K562 (cell line): ENCODE measurements around the gene ARL3. TPM values are rescaled to one million over a fixed set of nuclear protein-coding genes. Genes with fewer than 3 reads are reported as not detected.

Experiments used
- BCLAF1 ChIP-seq, 2 experiments: fragments of 450-650 bp in 1 of 2; IDR thresholded peaks; 2 replicates each; pipeline ENCODE4 v1.6.1; 2011 to 2017; ENCODE audit warnings: low read depth in 2 of 2, antibody characterized with exemption in 1 of 2, borderline replicate concordance in 1 of 2, low read length in 1 of 2, mild to moderate bottlenecking in 1 of 2, mixed read lengths in 1 of 2; ENCODE audit not compliant: control insufficient read depth in 1 of 2
- POLR2AphosphoS5 ChIP-seq: IDR thresholded peaks from 2 replicates; pipeline ENCODE4 v1.6.1; 2011; ENCODE audit warnings: mild to moderate bottlenecking, low read depth, low read length, moderate library complexity; ENCODE audit not compliant: control insufficient read depth, insufficient read depth
- POLR2G ChIP-seq: fragments of 200-400 bp; formaldehyde crosslinking; IDR thresholded peaks from 2 replicates; pipeline ENCODE4 v1.6.1; 2017; ENCODE audit warnings: low read depth, mild to moderate bottlenecking, antibody characterized with exemption, low read length, moderate library complexity
- REST ChIP-seq, 2 experiments: fragments of 450-650 bp; formaldehyde crosslinking in 1 of 2; IDR thresholded peaks; 2 replicates each; pipeline versions ENCODE4 v1.4.0 to v1.6.1; 2014 to 2020; ENCODE audit warnings: mild to moderate bottlenecking in 2 of 2, borderline replicate concordance in 1 of 2, low read depth in 1 of 2
- SIN3A ChIP-seq, 2 experiments: fragments of 150-350 bp in 1 of 2; IDR thresholded peaks; 2 replicates each; pipeline ENCODE4 v1.6.1; 2011 to 2016; ENCODE audit warnings: borderline replicate concordance in 2 of 2, low read depth in 2 of 2, low read length in 2 of 2, mild to moderate bottlenecking in 2 of 2, moderate library complexity in 2 of 2; ENCODE audit not compliant: control insufficient read depth in 1 of 2
- YY1 ChIP-seq, 3 experiments: IDR thresholded peaks; 2 replicates each; pipeline ENCODE4 v1.6.1; 2011; ENCODE audit warnings: low read length in 2 of 3, mild to moderate bottlenecking in 2 of 3, moderate library complexity in 2 of 3, borderline replicate concordance in 1 of 3, control low read depth in 1 of 3, low read depth in 1 of 3; ENCODE audit not compliant: insufficient read depth in 3 of 3, insufficient replicate concordance in 2 of 3, control insufficient read depth in 1 of 3, insufficient read length in 1 of 3; ENCODE audit errors: extremely low read depth in 1 of 3
- ZBTB7A ChIP-seq: IDR thresholded peaks from 2 replicates; pipeline ENCODE4 v1.6.1; 2011; ENCODE audit warnings: low read depth, mild to moderate bottlenecking, low read length, moderate library complexity, borderline replicate concordance; ENCODE audit not compliant: control insufficient read depth
- ZNF280B ChIP-seq: fragments of 250-450 bp; sonication (Bioruptor Pico); IDR thresholded peaks from 2 replicates; pipeline ENCODE4 v1.5.1; 2021; ENCODE audit warnings: mild to moderate bottlenecking
- polyA plus RNA-seq, 8 experiments: library from polyadenylated mRNA; depleted of rRNA in 4 of 8; stranded (reverse) in 5 of 8; unstranded in 3 of 8; fragments of >200 nt; fragmentation: Nextera tagmentation in 2 of 8; fragmentation: Illumina TruSeq in 1 of 8; extraction: Ambion mirVana in 2 of 8; extraction: Trizol in 1 of 8; gene quantifications; 2 replicates each; pipeline versions ENCODE4 v1.2.1 to v1.2.3, GENCODE V29; 2011 to 2014; ENCODE audit warnings: inconsistent platforms in 1 of 8, missing spikeins in 1 of 8
- total RNA-seq, 7 experiments: library from RNA; depleted of rRNA in 6 of 7; stranded (reverse); fragments of >200 nt in 6 of 7; fragmentation: Illumina TruSeq in 2 of 7; extraction: Trizol in 2 of 7; gene quantifications; 2 replicates each; pipeline versions ENCODE4 v1.2.1 to v1.2.3, GENCODE V29; 2011 to 2021; ENCODE audit warnings: low replicate concordance in 1 of 7

Gene ARL3
- total and polyA plus RNA-seq, 9 of the 15 experiments (the other 6 are each of a cell fraction or from before 2014, with no cell fraction given) = 2.9 to 8.9 (median 4.8) TPM

GRCh38 chr10:102645741-102646609 is 68.2 kb downstream of the ARL3 start (continued):
- TF ChIP-seq REST (IDR thresholded peaks at IDR 0.05; ENCODE audit: borderline replicate concordance) (peak; percentile 97), REST (CRISPR knock-in tag; IDR thresholded peaks at IDR 0.05; ENCODE audit: low read depth) (no peak), ZNF280B (no peak), POLR2AphosphoS5 (peak; percentile 67), ZBTB7A (peak; percentile 77), POLR2G (peak; percentile 85), SIN3A (IDR thresholded peaks at IDR 0.05; ENCODE audit: borderline replicate concordance in 2 of 2, control insufficient read depth in 1 of 2, low read depth in 2 of 2, low read length in 2 of 2) (0 out of 4 replicates have a peak, but pooled peaks of 1 of the 2 experiments have one; percentile 43), YY1 (IDR thresholded peaks at IDR 0.05; ENCODE audit: borderline replicate concordance in 1 of 3, control insufficient read depth in 1 of 3, extremely low read depth in 1 of 3, insufficient read depth in 3 of 3, insufficient read length in 1 of 3, insufficient replicate concordance in 2 of 3, low read depth in 1 of 3, low read length in 2 of 3) (peak in 1 of 3 experiments; percentile 26), BCLAF1 (IDR thresholded peaks at IDR 0.05; ENCODE audit: borderline replicate concordance in 1 of 2, control insufficient read depth in 1 of 2, low read depth in 2 of 2, low read length in 1 of 2) (0 out of 4 replicates have a peak, but pooled peaks of 1 of the 2 experiments have one; percentile 26)
